C4-2B (cell line): ENCODE measurements around the gene CSTPP1.
"Not testable (repeated sequence)": the region's sequence is repeated elsewhere in the genome, so short reads cannot be mapped to it uniquely, and the experiment has no call there.

Experiments used
- CTCF ChIP-seq: fragments of 450-650 bp; conservative IDR thresholded peaks from 2 replicates; pipeline ENCODE4 v1.5.1; 2017; ENCODE audit warnings: mild to moderate bottlenecking
- ZFX ChIP-seq: fragments of 450-650 bp; IDR thresholded peaks from 2 replicates; pipeline ENCODE4 v1.6.1; 2017

- TF ChIP-seq CTCF, ZFX: not testable (repeated sequence)
Measured at GRCh38 chr11:47098223-47098622, 161.7 kb downstream of the CSTPP1 start.
